Measurements from ENCODE around the gene SDR42E2.
A peak's percentile ranks its signal among the peaks of the same experiment; 100 is the strongest.
"Not testable (repeated sequence)": the region's sequence is repeated elsewhere in the genome, so short reads cannot be mapped to it uniquely, and the experiment has no call there.

SDR42E2 gene

GRCh38 chr16:22191532-22192260 lies 29.4 kb downstream of the SDR42E2 start:
- DNase-seq (ENCODE audit: low spot score), result no peak

GRCh38 chr16:22192261-22193062 lies 30.2 kb downstream of the SDR42E2 start:
- DNase-seq (ENCODE audit: low spot score), result no peak

GRCh38 chr16:22193063-22193411 lies 30.7 kb downstream of the SDR42E2 start:
- DNase-seq (ENCODE audit: low spot score), result no peak

GRCh38 chr16:22194707-22195444 lies 32.6 kb downstream of the SDR42E2 start:
- DNase-seq (ENCODE audit: low spot score), result no peak

GRCh38 chr16:22195445-22195694 lies 33.1 kb downstream of the SDR42E2 start:
- no peak for DNase-seq (ENCODE audit: low spot score)

- DNase-seq (ENCODE audit: low spot score), result peak; percentile 98
Measured at GRCh38 chr16:22195695-22196558, 33.6 kb downstream of the SDR42E2 start.

- not testable (repeated sequence) for DNase-seq (ENCODE audit: low spot score)
Measured at GRCh38 chr16:22196559-22197168, 34.4 kb downstream of the SDR42E2 start.

GRCh38 chr16:22198547-22199293 lies 36.4 kb downstream of the SDR42E2 start:
- DNase-seq (ENCODE audit: low spot score), result no peak

- DNase-seq (ENCODE audit: low spot score), result no peak
Measured at GRCh38 chr16:22202261-22202637, 39.9 kb downstream of the SDR42E2 start.

- DNase-seq (ENCODE audit: low spot score), result no peak
Measured at GRCh38 chr16:22203091-22203490, 40.8 kb downstream of the SDR42E2 start.

GRCh38 chr16:22204091-22204655 lies 41.9 kb downstream of the SDR42E2 start:
- no peak for DNase-seq (ENCODE audit: low spot score)

GRCh38 chr16:22205577-22206012 lies 43.3 kb downstream of the SDR42E2 start:
- no peak for DNase-seq (ENCODE audit: low spot score)

GRCh38 chr16:22206013-22206841 lies 43.9 kb downstream of the SDR42E2 start, which contains the start of gene EEF2K:
TSS of gene EEF2K (plus strand) at chr16:22206278. CDS start at chr16:22225730, 19,452 bp downstream.
- DNase-seq (ENCODE audit: low spot score), result peak; percentile 93

- peak; percentile 62 for DNase-seq (ENCODE audit: low spot score)
Measured at GRCh38 chr16:22206842-22207714, 44.8 kb downstream of the SDR42E2 start.

GRCh38 chr16:22207715-22208360 lies 45.5 kb downstream of the SDR42E2 start:
- DNase-seq (ENCODE audit: low spot score), result no peak

- no peak for DNase-seq (ENCODE audit: low spot score)
Measured at GRCh38 chr16:22210285-22210684, 48.0 kb downstream of the SDR42E2 start.

- DNase-seq (ENCODE audit: low spot score), result no peak
Measured at GRCh38 chr16:22210854-22211253, 48.5 kb downstream of the SDR42E2 start.

- DNase-seq (ENCODE audit: low spot score), result no peak
Measured at GRCh38 chr16:22213236-22213635, 50.9 kb downstream of the SDR42E2 start.

Data from ecto neural progenitor cell (in vitro differentiated cells).